SIG-M5 treated with dmso at 0.1 percent for 504 hours (cell line): Measurements from ENCODE around the gene HSPB8.
"Not testable (repeated sequence)": the region's sequence is repeated elsewhere in the genome, so short reads cannot be mapped to it uniquely, and the experiment has no call there.

Experiments
- DNase-seq: peaks from one replicate; lab custom pipeline; 2025; ENCODE audit not compliant: unreplicated experiment; lab: John Stamatoyannopoulos, UW

Gene HSPB8

DNA sequence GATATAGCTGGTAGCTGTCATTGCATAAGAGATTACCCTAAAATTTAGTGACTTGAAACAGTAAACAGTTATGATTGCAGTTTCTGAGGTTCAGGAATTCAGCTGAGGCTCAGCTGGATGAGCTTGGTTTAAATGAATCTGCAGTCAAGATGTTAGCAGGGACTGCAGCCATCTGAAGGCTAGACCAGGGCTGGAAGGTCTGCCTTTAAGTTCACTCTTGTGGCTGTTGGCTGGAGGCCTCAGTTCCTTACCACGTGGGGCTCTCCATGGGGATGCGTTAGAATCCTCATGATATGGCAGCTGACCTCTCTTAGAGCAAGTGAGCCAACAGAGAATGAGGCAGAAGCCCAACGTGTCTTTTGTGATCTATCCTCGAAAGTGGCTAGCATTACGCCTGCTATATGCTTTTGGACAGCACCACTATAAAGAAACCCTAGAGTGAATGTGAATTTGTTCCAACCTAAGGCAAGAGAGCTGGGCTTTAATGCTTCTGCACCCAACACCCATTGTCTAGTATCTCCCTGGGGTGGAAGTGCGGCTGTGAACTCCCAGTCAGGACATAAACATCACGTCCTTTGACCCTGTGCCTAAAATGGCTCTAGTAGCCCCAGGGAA, 26.0 kb downstream of the HSPB8 start:
- DNase-seq, result no peak

DNA sequence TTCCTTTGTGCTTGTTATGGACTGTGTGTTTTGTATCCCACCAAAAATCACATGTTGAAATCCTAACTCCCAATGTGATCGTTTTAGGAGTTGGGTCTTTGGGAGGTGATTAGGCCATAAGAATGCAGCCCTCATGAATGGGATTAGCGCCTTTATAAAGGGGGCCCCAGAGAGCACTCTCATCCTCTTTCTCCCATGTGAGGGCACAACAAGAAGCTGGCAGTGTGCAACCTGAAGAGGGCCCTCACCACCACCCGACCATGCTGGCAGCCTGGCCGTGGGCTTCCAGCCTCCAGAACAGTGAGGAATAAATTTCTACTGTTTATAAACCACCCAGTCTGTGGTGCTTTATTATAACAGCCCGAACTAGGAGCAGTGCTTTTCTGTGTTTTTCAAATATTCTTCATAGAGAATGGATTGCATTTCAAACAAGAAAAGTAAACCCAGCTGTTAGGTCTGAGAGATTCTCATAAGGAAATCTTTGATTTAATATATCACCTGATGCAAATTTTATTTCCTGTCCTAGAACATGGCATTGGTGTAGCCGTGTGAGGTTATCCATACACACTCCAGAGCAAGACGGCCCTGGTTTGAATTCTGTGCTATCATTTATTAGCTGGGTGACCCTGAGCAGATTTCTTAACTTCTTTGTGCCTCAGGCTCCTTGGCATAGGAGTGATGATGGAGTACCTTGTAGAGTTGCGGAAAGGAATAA, 27.8 kb downstream of the HSPB8 start:
- no peak for DNase-seq

DNA sequence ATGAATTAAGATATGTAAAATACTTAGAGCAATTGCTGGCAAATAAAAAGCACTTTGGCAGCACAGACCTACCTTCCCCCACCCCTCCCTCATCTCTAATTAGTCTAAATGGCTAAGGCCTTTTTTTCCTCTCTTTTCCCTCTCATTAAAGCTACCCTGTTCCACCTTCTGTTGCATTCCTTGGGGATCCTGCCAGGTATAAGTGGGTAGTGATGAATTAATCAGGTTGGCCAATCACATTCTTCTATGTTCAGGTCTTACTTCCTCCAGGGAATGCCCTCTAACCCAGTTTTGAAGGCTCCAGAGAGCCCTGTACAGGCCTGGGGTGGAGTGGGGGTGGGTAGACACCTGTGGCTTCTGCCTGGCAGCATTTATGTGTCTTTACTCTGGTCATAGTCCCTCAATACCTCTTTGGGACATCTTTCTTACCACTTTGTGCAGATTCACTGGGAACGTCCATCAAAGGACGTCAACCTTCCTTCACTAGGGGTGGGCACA, 28.4 kb downstream of the HSPB8 start:
- DNase-seq, result no peak

DNA sequence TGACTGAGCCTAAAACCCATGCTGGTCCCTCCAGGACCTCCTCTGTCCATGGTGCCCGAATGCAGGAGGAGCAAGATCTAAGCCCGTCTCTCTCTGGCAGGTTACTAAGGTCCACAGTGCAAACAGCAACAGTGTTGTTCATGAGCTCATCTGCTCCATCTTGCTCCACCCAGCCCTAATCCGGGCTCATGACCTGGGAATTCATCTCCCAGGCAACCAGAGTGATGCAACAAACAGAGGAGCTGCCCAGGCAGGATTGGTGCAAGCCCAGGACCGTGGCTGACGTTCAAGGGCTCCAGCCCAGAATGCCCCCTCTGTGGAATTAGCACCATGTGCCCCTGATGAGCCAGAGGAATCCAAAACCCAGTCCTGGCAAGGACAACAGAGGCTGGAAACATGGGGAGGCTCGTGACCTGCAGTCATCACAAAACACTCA, 29.9 kb downstream of the HSPB8 start:
- DNase-seq, result no peak

DNA sequence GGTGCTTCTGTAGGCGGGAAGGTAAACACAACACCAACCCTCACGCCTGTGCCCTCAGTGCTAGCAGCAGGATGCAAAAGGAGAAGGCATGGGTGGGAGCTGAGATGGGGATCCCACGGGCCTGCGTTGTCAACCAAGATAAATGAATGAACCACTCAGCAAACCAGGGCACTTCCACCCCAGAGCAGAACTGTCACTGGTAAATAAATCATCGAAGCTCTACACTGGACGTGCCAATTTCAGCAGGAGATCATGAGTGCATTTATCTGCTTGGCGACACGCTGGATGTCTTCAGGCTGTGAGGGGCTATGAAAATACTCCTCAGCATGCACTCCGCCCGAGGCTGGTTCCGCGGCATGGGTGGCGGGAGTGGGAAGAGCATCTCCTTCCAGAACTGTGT, 33.2 kb downstream of the HSPB8 start:
- DNase-seq, result no peak

DNA sequence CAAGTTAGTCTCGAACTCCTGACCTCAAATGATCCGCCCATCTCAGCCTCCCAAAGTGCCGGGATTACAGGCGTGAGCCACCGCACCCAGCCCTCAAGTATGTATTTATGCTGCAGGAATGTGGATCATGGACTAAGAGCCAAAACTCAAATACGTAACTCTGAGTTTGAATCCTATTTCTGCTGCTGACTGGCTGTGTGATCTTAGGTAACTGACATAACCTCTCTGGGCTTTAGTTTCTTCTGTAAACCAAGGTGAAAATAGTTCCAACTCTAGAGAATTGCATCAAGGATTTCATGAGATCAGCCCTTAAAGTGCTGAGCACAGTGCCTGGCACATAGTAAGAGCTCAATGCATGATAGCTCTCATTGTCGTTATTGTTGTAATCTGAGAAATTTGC, 37.4 kb downstream of the HSPB8 start:
- DNase-seq, result no peak

DNA sequence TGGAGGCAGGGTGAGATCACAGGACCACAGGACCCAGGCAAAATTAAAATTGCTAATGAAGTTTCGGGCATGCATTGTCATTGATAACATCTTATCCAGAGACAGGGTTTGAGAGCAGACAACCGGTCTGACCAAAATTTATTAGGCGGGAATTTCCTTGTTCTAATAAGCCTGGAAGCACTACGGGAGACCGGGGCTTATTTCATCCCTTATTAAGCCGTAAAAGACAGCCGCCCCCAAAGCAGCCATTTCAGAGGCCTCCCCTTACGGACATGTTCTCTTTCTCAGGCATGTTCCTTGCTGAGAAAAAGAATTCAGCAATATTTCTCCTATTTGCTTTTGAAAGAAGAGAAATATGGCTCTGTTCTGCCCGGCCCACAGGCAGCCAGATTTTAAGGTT, 40.1 kb downstream of the HSPB8 start:
- not testable (repeated sequence) for DNase-seq

DNA sequence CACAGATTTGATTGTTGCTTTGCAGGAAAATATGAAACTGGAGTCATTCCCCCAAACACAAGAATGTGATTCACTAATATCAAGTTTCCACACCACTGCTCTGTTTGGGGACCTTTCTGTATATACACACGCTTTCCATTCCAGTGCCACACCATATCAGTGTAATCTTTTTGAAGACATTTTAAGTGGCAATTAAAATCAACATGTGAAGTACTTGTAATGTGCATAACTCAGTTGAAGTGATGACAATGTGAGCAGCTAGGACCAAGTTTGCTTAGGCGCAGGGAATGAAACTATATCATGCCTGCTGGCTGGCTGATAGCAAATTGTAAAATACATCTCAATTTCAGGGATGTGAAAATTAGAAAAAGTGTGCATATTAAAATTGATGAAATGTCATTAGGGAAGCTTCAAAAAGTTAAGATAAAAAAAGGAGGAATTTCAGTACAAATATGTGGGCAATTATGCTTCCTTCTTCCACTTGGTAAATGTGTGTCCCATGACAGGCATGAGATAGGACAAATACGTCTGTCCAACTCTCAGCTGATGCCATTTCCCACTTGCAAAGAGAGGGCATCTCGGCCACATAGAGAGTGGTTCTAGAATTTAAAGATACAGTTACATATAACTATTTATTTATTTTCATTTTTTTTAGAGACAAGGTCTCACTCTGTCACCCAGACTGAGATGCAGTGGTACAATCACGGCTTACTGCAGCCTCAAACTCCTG, 43.7 kb downstream of the HSPB8 start:
- DNase-seq, result no peak

DNA sequence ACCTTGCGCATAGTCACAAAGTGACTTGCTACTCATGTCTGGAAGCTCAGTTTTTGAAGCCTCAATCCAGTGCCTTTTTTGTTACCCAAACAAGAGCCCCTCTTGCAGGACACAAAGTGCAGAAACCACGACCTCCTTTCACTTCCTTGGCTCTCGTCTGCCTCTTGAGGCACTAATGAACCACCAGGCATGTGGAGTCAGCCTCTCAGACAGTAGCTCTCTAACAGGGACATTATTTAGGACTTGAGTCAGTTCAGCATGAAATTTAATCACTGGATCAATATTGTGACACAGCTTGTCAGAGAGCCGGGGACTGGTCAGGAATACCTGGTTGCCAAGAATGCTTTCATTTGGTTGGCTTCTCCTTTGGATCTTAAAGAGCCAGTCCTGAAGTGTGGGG, 46.7 kb downstream of the HSPB8 start:
- DNase-seq, result no peak

DNA sequence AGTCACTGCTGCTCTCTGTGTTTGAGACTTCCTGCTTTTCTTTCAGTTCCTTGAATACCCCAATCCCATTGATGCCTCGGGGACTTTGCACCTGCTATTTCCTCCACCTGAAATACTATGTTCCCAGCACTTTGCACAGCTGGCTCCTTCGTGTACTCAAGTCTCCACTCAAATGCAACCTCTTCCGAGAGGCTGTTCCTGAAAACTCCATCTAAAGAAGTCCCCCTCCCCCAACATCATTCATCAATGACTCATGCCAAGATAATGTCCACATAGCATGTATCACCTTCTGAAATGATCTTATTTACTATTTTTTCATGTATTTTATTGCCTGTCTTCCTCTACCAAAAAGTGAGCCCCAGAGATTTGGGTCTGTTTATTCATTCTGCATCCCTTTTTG, 48.6 kb downstream of the HSPB8 start:
- no peak for DNase-seq

DNA sequence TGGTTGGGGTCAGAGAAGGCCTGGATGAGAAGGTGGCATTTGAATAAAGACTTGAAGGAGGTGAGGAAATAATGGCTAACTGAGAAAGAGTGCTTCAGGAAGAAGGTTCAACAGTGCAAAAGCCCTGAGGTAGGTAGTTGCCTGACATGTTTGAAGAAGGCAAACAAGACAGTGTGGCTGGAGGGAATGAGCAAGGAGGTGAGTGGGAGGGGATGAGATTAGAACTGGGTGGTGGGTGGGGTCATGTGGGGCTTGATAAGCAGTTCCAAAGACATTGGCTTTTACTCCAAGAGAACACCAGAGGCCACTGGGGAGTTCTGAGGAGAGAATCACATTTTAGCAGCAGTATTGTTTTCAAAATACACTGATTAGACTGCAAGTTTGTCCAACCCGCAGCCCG, 50.5 kb downstream of the HSPB8 start:
- DNase-seq, result no peak

DNA sequence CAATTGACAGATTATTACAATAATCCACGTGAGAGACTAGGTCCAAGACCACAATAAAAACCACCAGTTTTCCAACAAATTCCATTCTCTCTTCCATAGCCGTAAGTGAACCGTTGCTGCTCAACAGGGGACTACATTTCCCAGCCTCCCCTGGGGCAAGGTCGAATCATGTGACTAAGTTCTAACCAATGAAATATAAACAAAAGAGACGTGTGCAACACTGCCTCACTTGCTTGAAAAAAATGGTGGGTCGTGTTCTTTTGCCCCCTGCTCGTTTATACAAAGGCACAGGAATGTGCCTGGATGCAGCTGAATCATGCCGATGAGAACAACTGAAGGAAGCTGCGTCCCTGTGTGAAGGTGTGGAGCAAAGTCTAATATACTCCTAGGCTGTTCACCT, 51.1 kb downstream of the HSPB8 start:
- DNase-seq, result peak; percentile 10

DNA sequence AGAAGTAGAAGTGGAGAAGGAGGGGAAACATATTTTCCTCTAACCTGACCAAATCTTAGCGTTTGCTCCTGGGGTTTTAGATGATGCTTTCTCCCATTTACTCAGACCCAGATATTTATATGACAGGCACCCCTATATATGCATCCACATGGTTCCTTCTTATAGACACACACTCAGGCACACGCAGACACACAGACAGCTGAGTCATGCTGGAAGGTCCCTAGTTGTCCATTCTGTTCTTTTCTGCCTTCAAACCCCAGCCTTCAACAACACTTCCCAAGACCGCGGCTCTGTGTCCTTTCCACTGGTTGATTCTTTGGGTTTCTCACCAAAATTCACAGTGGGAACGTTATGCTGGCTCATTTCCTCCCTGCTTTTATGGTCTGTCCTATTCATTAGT, 52.1 kb downstream of the HSPB8 start:
- DNase-seq, result no peak

DNA sequence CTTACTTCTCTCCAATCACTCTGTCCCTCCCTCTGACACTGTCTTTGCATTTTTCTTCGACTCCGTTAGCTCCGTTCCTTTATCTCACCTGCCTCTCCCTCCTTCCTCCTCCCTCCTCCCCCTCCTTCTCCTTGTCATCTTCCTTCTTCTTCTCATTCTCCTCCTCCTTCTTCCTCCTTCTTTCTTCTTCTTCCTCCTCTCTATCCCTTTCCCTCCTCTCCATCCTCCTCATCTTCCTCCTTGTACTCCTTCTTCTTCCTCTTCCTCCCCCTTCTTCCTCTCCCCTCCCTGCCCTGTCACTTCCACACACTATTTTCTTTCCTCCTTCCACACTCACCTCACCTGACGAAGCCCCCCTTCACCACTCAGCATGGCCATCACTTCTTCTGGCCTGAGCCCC, 53.0 kb downstream of the HSPB8 start:
- DNase-seq, result no peak

DNA sequence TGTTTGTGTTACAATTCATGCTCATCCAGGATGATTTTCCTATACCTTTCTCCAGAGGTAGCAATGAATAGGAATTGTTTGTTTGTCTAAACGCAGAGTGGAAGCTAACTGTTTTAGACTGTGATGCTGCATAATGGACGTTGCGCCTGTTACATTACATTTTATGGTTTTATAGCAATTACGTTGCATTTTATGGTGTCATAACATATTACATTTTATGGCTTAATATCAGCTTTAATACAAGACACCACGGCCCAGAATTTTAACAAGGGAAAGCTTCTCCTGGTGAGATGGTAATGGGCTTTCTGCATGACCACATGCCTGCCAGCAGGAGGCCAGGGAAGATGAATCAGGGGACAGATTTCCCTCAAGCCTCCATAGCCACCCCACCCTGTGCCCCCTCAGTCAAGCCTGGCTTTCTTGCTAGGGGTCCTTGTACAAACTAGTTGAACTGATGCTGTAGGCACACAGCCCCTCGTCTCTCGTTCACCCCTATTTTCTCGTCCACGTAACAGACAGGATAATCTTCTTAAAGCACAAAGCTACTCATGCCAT, 56.5 kb downstream of the HSPB8 start:
- DNase-seq, result no peak

DNA sequence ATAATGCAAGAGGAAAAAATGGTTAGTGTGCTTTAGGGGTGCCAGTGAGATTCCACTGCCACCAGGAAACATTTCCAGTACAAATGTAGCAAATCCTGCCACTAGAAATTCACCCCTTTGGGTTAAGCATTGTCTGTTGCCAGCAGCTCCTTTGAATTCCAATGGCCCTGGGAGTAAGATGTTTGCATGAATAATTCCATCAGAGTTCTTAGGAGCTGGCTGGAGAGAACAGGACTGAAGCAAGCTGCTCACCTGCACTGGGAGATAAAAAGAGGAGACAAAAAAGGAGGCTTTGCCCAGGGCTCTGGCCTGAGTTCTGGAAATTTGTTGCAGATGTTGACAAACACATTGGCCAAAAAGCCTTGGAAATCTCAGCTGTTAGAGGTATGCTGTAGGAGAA, 57.6 kb downstream of the HSPB8 start:
- DNase-seq, result no peak

DNA sequence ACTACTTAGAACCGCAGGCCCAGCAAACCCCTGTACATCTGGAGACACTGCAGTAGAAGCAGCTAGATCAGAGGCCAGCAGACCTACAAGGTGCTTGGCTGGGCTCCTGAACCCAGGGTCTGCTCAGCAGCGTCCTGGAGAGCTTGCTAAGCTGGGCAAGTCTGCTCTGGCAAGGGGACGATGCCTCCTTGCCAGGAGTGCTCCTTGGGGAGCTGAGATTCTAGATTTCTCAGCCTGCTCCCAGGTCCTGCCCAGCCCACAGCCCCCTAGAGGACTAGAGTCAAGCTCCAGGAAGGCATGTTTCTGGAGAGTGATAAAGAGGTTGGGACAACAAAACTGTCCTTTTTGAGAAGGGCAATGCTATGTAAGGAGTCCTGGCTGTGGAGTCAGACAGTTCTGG, 60.3 kb downstream of the HSPB8 start:
- no peak for DNase-seq

DNA sequence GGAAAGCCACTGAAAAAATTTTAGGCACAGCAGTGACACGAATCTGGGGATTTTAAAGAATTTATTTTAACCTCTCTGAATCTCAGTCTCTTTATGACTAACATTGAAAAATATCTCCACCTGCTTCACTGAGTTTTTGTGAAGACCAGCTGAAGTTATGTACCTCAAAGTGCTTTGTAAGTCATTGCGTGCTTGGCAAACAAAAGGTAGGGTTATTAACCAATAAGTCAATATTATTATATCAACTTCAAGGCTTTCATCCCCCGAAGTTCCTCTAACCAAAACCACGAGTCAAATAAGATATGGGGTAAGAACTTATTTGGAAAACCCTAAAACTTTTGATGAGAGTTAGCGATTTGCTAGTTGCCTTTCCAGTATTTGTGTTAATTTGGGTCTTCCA, 62.3 kb downstream of the HSPB8 start:
- no peak for DNase-seq

DNA sequence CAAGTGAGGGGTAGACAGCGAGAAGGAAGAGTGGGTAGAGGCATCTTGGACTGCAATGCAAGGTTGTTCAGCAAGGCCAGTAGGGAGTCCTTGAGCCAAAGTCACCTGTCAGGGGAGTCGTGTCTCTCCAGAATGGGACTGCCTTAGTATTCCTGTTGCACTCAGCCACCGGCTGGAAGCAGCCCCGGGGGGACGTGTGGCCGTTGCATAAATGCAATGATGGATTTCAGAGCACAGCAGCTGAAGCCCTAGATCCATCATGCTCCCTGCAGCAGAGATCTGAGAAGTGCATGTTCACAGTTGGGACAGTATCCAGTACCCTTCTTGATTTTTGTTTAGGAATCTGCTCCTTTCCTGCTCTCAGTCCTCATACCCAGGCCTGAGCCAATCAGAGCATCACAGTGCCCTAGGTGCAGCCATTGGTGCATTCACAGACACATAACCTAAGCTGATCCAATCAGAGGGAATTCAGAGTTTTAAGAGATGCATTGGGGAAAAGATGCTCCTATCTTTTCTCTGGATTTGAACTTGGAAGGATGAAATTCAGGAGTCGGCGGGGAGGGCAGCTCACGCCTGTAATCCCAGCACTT, 62.9 kb downstream of the HSPB8 start:
- DNase-seq, result no peak
